HEK293 (cell line): ENCODE results near the gene IL17RB.

ENCODE experiments used
- GLIS1 ChIP-seq: fragments of 450-650 bp; formaldehyde crosslinking; IDR thresholded peaks from 2 replicates; pipeline ENCODE4 v1.5.1; 2016; ENCODE audit warnings: missing biosample characterization, missing genetic modification characterization
- KLF9 ChIP-seq: fragments of 450-650 bp; formaldehyde crosslinking; IDR thresholded peaks from 2 replicates; pipeline ENCODE4 v1.5.1; 2016; ENCODE audit warnings: missing biosample characterization, missing genetic modification characterization, low read depth
- MYNN ChIP-seq: fragments of 450-650 bp; formaldehyde crosslinking; IDR thresholded peaks from 2 replicates; pipeline ENCODE4 v1.5.1; 2016; ENCODE audit warnings: missing biosample characterization, missing genetic modification characterization, borderline replicate concordance
- OSR2 ChIP-seq: fragments of 450-650 bp; formaldehyde crosslinking; IDR thresholded peaks from 2 replicates; pipeline ENCODE4 v1.5.1; 2016; ENCODE audit warnings: missing biosample characterization, missing genetic modification characterization
- PRDM10 ChIP-seq: fragments of 450-650 bp; formaldehyde crosslinking; IDR thresholded peaks from 2 replicates; pipeline ENCODE4 v1.5.1; 2016; ENCODE audit warnings: missing biosample characterization, missing genetic modification characterization
- REPIN1 ChIP-seq: fragments of 450-650 bp; formaldehyde crosslinking; IDR thresholded peaks from 2 replicates; pipeline ENCODE4 v1.5.1; 2017; ENCODE audit warnings: missing biosample characterization, missing genetic modification characterization, low read depth
- SP2 ChIP-seq: fragments of 450-650 bp; formaldehyde crosslinking; IDR thresholded peaks from 2 replicates; pipeline ENCODE4 v1.5.1; 2016; ENCODE audit warnings: missing biosample characterization, missing genetic modification characterization
- SP7 ChIP-seq: fragments of 450-650 bp; formaldehyde crosslinking; IDR thresholded peaks from 2 replicates; pipeline ENCODE4 v1.5.1; 2016; ENCODE audit warnings: missing biosample characterization, missing genetic modification characterization
- TRIM28 ChIP-seq: IDR thresholded peaks from 2 replicates; pipeline ENCODE4 v1.6.1; 2011; ENCODE audit warnings: low read length, control low read depth, borderline replicate concordance
- ZBTB20 ChIP-seq: fragments of 450-650 bp; formaldehyde crosslinking; IDR thresholded peaks from 2 replicates; pipeline ENCODE4 v1.5.1; 2016; ENCODE audit warnings: missing biosample characterization, missing genetic modification characterization
- ZBTB21 ChIP-seq: fragments of 450-650 bp; formaldehyde crosslinking; IDR thresholded peaks from 2 replicates; pipeline ENCODE4 v1.5.1; 2017; ENCODE audit warnings: missing biosample characterization, missing genetic modification characterization
- ZBTB48 ChIP-seq: fragments of 450-650 bp; formaldehyde crosslinking; IDR thresholded peaks from 2 replicates; pipeline ENCODE4 v1.5.1; 2016; ENCODE audit warnings: missing biosample characterization, missing genetic modification characterization
- ZBTB8A ChIP-seq: fragments of 450-650 bp; formaldehyde crosslinking; IDR thresholded peaks from 2 replicates; pipeline ENCODE4 v1.5.1; 2016; ENCODE audit warnings: missing biosample characterization, missing genetic modification characterization
- ZNF324 ChIP-seq: fragments of 450-650 bp; formaldehyde crosslinking; IDR thresholded peaks from 2 replicates; pipeline ENCODE4 v1.5.1; 2016; ENCODE audit warnings: missing biosample characterization, missing genetic modification characterization
- ZNF341 ChIP-seq: fragments of 450-650 bp; formaldehyde crosslinking; IDR thresholded peaks from 2 replicates; pipeline ENCODE4; 2016; ENCODE audit warnings: low read depth, missing biosample characterization, missing genetic modification characterization
- ZNF416 ChIP-seq: fragments of 450-650 bp; formaldehyde crosslinking; IDR thresholded peaks from 2 replicates; pipeline ENCODE4 v1.5.1; 2016; ENCODE audit warnings: missing biosample characterization, missing genetic modification characterization
- ZNF433 ChIP-seq: fragments of 450-650 bp; formaldehyde crosslinking; IDR thresholded peaks from 2 replicates; pipeline ENCODE4 v1.5.1; 2016; ENCODE audit warnings: missing biosample characterization, missing genetic modification characterization, low read depth
- ZNF501 ChIP-seq: fragments of 450-650 bp; formaldehyde crosslinking; IDR thresholded peaks from 2 replicates; pipeline ENCODE4 v1.5.1; 2016; ENCODE audit warnings: missing biosample characterization, missing genetic modification characterization
- ZNF561 ChIP-seq: fragments of 450-650 bp; IDR thresholded peaks from 2 replicates; pipeline ENCODE4 v1.5.1; 2018; ENCODE audit warnings: missing biosample characterization, missing genetic modification characterization, borderline replicate concordance
- ZNF585B ChIP-seq: fragments of 450-650 bp; formaldehyde crosslinking; IDR thresholded peaks from 2 replicates; pipeline ENCODE4 v1.5.1; 2016; ENCODE audit warnings: missing biosample characterization, missing genetic modification characterization
- ZNF768 ChIP-seq: fragments of 450-650 bp; formaldehyde crosslinking; IDR thresholded peaks from 2 replicates; pipeline ENCODE4 v1.5.1; 2018; ENCODE audit warnings: missing biosample characterization, mild to moderate bottlenecking, missing genetic modification characterization
- TF ChIP-seq, protein P1 (sequence below): fragments of 450-650 bp; formaldehyde crosslinking; conservative IDR thresholded peaks from 2 replicates; pipeline ENCODE4 v1.5.1; 2016; ENCODE audit warnings: low read depth, missing biosample characterization, missing genetic modification characterization
- TF ChIP-seq, protein P2 (sequence below): fragments of 450-650 bp; formaldehyde crosslinking; IDR thresholded peaks from 2 replicates; pipeline ENCODE4 v1.5.1; 2017; ENCODE audit warnings: missing biosample characterization, mild to moderate bottlenecking, missing genetic modification characterization, moderate library complexity
- TF ChIP-seq, protein P3 (sequence below): fragments of 450-650 bp; formaldehyde crosslinking; IDR thresholded peaks from 2 replicates; pipeline ENCODE4 v1.5.1; 2016; ENCODE audit warnings: missing biosample characterization, missing genetic modification characterization
- TF ChIP-seq, protein P4 (sequence below): fragments of 450-650 bp; formaldehyde crosslinking; IDR thresholded peaks from 2 replicates; pipeline ENCODE4 v1.5.1; 2017; ENCODE audit warnings: missing biosample characterization, missing genetic modification characterization
- TF ChIP-seq, protein P5 (sequence below): fragments of 450-650 bp; IDR thresholded peaks from 2 replicates; pipeline ENCODE4 v1.5.1; 2018; ENCODE audit warnings: missing biosample characterization, missing genetic modification characterization

The IL17RB gene

DNA sequence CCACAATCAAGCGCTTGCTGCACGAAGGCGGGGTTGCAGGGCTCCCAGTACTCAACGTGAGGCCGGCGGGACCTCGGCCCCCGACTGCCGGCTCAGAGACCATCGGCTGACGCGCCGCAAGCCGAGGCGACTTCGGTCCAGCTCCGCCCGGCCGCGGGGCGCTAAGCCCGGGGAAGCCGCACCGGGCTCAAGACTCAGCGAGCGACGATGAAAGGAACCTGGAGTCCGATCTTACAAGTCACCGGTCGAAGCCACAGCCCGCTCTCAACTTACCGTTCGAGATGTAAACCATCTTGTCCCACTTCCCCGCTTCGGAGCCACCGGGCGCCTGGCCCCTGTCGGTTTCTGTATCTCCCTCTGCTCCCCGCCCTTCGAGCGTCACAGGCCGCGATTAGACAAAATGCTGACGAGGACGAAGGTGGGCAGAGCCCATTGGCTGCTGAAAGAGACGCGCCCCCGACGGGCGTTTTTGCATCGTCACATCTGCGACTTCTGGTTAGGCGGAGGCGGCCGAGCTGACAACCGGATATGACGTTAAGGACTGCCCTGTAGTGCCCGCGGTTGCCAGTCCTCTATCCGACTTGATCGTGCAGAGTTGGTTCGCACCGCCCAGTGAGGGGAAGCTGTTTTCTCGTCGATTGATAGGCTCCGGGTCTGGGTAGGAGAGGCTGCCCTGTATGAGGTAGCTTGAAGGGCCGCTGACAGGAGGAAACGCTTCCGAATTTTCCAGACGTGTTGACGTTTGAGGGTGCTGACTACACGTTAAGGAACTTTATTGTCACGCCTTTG, 45.3 kb downstream of the IL17RB start, which contains the start of gene SELENOK (continued):
- peak; percentile 79 for TF ChIP-seq PRDM10 (tag by site-specific recombination)
- TF ChIP-seq SP2, result peak; percentile 97
- TF ChIP-seq, protein P1, sequence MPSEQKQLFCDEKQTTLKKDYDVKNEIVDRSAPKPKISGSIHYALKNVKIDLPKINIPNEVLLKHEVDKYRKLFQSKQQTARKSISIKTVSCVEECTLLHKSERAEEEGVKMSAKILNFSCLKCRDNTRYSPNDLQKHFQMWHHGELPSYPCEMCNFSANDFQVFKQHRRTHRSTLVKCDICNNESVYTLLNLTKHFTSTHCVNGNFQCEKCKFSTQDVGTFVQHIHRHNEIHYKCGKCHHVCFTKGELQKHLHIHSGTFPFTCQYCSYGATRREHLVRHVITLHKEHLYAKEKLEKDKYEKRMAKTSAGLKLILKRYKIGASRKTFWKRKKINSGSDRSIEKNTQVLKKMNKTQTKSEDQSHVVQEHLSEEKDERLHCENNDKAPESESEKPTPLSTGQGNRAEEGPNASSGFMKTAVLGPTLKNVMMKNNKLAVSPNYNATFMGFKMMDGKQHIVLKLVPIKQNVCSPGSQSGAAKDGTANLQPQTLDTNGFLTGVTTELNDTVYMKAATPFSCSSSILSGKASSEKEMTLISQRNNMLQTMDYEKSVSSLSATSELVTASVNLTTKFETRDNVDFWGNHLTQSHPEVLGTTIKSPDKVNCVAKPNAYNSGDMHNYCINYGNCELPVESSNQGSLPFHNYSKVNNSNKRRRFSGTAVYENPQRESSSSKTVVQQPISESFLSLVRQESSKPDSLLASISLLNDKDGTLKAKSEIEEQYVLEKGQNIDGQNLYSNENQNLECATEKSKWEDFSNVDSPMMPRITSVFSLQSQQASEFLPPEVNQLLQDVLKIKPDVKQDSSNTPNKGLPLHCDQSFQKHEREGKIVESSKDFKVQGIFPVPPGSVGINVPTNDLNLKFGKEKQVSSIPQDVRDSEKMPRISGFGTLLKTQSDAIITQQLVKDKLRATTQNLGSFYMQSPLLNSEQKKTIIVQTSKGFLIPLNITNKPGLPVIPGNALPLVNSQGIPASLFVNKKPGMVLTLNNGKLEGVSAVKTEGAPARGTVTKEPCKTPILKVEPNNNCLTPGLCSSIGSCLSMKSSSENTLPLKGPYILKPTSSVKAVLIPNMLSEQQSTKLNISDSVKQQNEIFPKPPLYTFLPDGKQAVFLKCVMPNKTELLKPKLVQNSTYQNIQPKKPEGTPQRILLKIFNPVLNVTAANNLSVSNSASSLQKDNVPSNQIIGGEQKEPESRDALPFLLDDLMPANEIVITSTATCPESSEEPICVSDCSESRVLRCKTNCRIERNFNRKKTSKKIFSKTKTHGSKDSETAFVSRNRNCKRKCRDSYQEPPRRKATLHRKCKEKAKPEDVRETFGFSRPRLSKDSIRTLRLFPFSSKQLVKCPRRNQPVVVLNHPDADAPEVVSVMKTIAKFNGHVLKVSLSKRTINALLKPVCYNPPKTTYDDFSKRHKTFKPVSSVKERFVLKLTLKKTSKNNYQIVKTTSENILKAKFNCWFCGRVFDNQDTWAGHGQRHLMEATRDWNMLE (tag by site-specific recombination), result peak; percentile 98
- TF ChIP-seq ZBTB20 (tag by site-specific recombination), result peak; percentile 61; the same call in 1 of the 2 replicates
- no peak for TF ChIP-seq REPIN1 (tag by site-specific recombination)
- 0 out of 2 replicates have a peak, but pooled peaks have one; percentile 16 for TF ChIP-seq ZNF324
- TF ChIP-seq, protein P2, sequence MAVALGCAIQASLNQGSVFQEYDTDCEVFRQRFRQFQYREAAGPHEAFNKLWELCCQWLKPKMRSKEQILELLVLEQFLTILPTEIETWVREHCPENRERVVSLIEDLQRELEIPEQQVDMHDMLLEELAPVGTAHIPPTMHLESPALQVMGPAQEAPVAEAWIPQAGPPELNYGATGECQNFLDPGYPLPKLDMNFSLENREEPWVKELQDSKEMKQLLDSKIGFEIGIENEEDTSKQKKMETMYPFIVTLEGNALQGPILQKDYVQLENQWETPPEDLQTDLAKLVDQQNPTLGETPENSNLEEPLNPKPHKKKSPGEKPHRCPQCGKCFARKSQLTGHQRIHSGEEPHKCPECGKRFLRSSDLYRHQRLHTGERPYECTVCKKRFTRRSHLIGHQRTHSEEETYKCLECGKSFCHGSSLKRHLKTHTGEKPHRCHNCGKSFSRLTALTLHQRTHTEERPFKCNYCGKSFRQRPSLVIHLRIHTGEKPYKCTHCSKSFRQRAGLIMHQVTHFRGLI, result no peak
- TF ChIP-seq ZBTB48 (tag by site-specific recombination), result peak; percentile 30; the same call in 1 of the 2 replicates
- 0 out of 2 replicates have a peak, but pooled peaks have one; percentile 37 for TF ChIP-seq SP7 (tag by site-specific recombination)
- TF ChIP-seq ZNF768 (tag by site-specific recombination), result no peak
- TF ChIP-seq ZNF561 (tag by site-specific recombination), result no peak
- TF ChIP-seq MYNN (tag by site-specific recombination), result no peak
- TF ChIP-seq KLF9 (tag by site-specific recombination), result peak; percentile 24; the same call in 1 of the 2 replicates
- TF ChIP-seq OSR2 (tag by site-specific recombination), result peak; percentile 56
- no peak for TF ChIP-seq GLIS1 (tag by site-specific recombination)
- TF ChIP-seq ZBTB21 (tag by site-specific recombination), result peak; percentile 99
- TF ChIP-seq, protein P3, sequence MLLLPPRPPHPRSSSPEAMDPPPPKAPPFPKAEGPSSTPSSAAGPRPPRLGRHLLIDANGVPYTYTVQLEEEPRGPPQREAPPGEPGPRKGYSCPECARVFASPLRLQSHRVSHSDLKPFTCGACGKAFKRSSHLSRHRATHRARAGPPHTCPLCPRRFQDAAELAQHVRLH (tag by site-specific recombination), result peak; percentile 96
- no peak for TF ChIP-seq ZNF416 (tag by site-specific recombination)
- 0 out of 2 replicates have a peak, but pooled peaks have one; percentile 38 for TF ChIP-seq ZNF501 (tag by site-specific recombination)
- TF ChIP-seq, protein P4, sequence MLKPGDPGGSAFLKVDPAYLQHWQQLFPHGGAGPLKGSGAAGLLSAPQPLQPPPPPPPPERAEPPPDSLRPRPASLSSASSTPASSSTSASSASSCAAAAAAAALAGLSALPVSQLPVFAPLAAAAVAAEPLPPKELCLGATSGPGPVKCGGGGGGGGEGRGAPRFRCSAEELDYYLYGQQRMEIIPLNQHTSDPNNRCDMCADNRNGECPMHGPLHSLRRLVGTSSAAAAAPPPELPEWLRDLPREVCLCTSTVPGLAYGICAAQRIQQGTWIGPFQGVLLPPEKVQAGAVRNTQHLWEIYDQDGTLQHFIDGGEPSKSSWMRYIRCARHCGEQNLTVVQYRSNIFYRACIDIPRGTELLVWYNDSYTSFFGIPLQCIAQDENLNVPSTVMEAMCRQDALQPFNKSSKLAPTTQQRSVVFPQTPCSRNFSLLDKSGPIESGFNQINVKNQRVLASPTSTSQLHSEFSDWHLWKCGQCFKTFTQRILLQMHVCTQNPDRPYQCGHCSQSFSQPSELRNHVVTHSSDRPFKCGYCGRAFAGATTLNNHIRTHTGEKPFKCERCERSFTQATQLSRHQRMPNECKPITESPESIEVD (tag by site-specific recombination), result no peak
- TF ChIP-seq, protein P5, sequence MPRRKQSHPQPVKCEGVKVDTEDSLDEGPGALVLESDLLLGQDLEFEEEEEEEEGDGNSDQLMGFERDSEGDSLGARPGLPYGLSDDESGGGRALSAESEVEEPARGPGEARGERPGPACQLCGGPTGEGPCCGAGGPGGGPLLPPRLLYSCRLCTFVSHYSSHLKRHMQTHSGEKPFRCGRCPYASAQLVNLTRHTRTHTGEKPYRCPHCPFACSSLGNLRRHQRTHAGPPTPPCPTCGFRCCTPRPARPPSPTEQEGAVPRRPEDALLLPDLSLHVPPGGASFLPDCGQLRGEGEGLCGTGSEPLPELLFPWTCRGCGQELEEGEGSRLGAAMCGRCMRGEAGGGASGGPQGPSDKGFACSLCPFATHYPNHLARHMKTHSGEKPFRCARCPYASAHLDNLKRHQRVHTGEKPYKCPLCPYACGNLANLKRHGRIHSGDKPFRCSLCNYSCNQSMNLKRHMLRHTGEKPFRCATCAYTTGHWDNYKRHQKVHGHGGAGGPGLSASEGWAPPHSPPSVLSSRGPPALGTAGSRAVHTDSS (tag by site-specific recombination), result no peak
- no peak for TF ChIP-seq ZNF341 (tag by site-specific recombination)
- no peak for TF ChIP-seq ZNF585B (tag by site-specific recombination)
- no peak for TF ChIP-seq ZNF433 (tag by site-specific recombination)
- TF ChIP-seq TRIM28, result 0 out of 2 replicates have a peak, but pooled peaks have one; percentile 26
- peak; percentile 98 for TF ChIP-seq ZBTB8A (tag by site-specific recombination)
